ENCODE results near the gene GSE1. TPM values are rescaled to one million over a fixed set of nuclear protein-coding genes. Genes with fewer than 3 reads are reported as not detected.

The GSE1 gene
- total and polyA plus RNA-seq, 2 of the 13 experiments (the other 11 are each of a cell fraction or from before 2014, with no cell fraction given) = 16.1 to 31.2 TPM

GRCh38 chr16:85613604-85614337 is 649 bp downstream of the GSE1 start (continued):
- TF ChIP-seq MXI1 (IDR thresholded peaks at IDR 0.05; ENCODE audit: borderline replicate concordance, low read depth, low read length) = no peak
- no peak for TF ChIP-seq THYN1 (CRISPR knock-in tag; IDR thresholded peaks at IDR 0.05; ENCODE audit: borderline replicate concordance, low read depth)
- peak; percentile 97 for TF ChIP-seq ZNF142 (CRISPR knock-in tag; IDR thresholded peaks at IDR 0.05)
- no peak for TF ChIP-seq ISL2 (CRISPR knock-in tag; IDR thresholded peaks at IDR 0.05)
- TF ChIP-seq XRCC5 (optimal IDR thresholded peaks at IDR 0.05; ENCODE audit: low read length) = no peak
- TF ChIP-seq ZBTB33 (CRISPR knock-in tag; IDR thresholded peaks at IDR 0.05) = no peak
- no peak for TF ChIP-seq NAIF1 (CRISPR knock-in tag; IDR thresholded peaks at IDR 0.05; ENCODE audit: borderline replicate concordance)
- no peak for TF ChIP-seq TOPORS (CRISPR knock-in tag; IDR thresholded peaks at IDR 0.05)
- no peak for TF ChIP-seq ZNF547 (CRISPR knock-in tag; IDR thresholded peaks at IDR 0.05)
- no peak for TF ChIP-seq KDM4B (CRISPR knock-in tag; IDR thresholded peaks at IDR 0.05)
- no peak for TF ChIP-seq MLXIP (CRISPR knock-in tag; IDR thresholded peaks at IDR 0.05; ENCODE audit: borderline replicate concordance)
- no peak for TF ChIP-seq ZNF143 (CRISPR knock-in tag; IDR thresholded peaks at IDR 0.05)
- no peak for TF ChIP-seq MXD3 (CRISPR knock-in tag; IDR thresholded peaks at IDR 0.05)
- TF ChIP-seq, protein P1, sequence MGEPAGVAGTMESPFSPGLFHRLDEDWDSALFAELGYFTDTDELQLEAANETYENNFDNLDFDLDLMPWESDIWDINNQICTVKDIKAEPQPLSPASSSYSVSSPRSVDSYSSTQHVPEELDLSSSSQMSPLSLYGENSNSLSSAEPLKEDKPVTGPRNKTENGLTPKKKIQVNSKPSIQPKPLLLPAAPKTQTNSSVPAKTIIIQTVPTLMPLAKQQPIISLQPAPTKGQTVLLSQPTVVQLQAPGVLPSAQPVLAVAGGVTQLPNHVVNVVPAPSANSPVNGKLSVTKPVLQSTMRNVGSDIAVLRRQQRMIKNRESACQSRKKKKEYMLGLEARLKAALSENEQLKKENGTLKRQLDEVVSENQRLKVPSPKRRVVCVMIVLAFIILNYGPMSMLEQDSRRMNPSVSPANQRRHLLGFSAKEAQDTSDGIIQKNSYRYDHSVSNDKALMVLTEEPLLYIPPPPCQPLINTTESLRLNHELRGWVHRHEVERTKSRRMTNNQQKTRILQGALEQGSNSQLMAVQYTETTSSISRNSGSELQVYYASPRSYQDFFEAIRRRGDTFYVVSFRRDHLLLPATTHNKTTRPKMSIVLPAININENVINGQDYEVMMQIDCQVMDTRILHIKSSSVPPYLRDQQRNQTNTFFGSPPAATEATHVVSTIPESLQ (CRISPR knock-in tag; conservative IDR thresholded peaks at IDR 0.05) = no peak
- TF ChIP-seq HMGA1 (CRISPR knock-in tag; conservative IDR thresholded peaks at IDR 0.05) = no peak
- no peak for TF ChIP-seq ZNF451 (CRISPR knock-in tag; IDR thresholded peaks at IDR 0.05)
